Measurements from ENCODE around the gene ATOH8.

The ATOH8 gene

GRCh38 chr2:85790499-85791188 is 36.9 kb downstream of the ATOH8 start:
- no peak for DNase-seq

GRCh38 chr2:85791704-85792565 is 38.1 kb downstream of the ATOH8 start:
- DNase-seq, result no peak

GRCh38 chr2:85792783-85793441 is 39.1 kb downstream of the ATOH8 start:
- DNase-seq, result no peak

GRCh38 chr2:85793584-85793983 is 39.8 kb downstream of the ATOH8 start:
- no peak for DNase-seq

GRCh38 chr2:85794038-85794441 is 40.2 kb downstream of the ATOH8 start:
- DNase-seq, result no peak

GRCh38 chr2:85794491-85795121 is 40.8 kb downstream of the ATOH8 start:
- DNase-seq, result no peak

- no peak for DNase-seq
Measured at GRCh38 chr2:85795331-85796045, 41.7 kb downstream of the ATOH8 start.

GRCh38 chr2:85796046-85796340 is 42.2 kb downstream of the ATOH8 start:
- no peak for DNase-seq

GRCh38 chr2:85796341-85797262 is 42.8 kb downstream of the ATOH8 start:
- no peak for DNase-seq

- DNase-seq, result no peak
Measured at GRCh38 chr2:85797263-85797660, 43.5 kb downstream of the ATOH8 start.

- no peak for DNase-seq
Measured at GRCh38 chr2:85797921-85798320, 44.1 kb downstream of the ATOH8 start.

- no peak for DNase-seq
Measured at GRCh38 chr2:85799215-85799956, 45.6 kb downstream of the ATOH8 start.

- DNase-seq, result no peak
Measured at GRCh38 chr2:85800586-85800985, 46.8 kb downstream of the ATOH8 start.

GRCh38 chr2:85801871-85802270 is 48.1 kb downstream of the ATOH8 start:
- DNase-seq, result no peak

GRCh38 chr2:85802354-85803103 is 48.7 kb downstream of the ATOH8 start:
- DNase-seq, result no peak

GRCh38 chr2:85803704-85804425 is 50.1 kb downstream of the ATOH8 start:
- DNase-seq, result no peak

GRCh38 chr2:85804583-85804982 is 50.8 kb downstream of the ATOH8 start:
- DNase-seq, result no peak

GRCh38 chr2:85806358-85807118 is 52.7 kb downstream of the ATOH8 start:
- DNase-seq, result no peak

GRCh38 chr2:85807756-85808155 is 54.0 kb downstream of the ATOH8 start:
- DNase-seq, result no peak
